ENCODE data around the gene FILIP1.
"Not testable (repeated sequence)": the region's sequence is repeated elsewhere in the genome, so short reads cannot be mapped to it uniquely, and the experiment has no call there.

DNA sequence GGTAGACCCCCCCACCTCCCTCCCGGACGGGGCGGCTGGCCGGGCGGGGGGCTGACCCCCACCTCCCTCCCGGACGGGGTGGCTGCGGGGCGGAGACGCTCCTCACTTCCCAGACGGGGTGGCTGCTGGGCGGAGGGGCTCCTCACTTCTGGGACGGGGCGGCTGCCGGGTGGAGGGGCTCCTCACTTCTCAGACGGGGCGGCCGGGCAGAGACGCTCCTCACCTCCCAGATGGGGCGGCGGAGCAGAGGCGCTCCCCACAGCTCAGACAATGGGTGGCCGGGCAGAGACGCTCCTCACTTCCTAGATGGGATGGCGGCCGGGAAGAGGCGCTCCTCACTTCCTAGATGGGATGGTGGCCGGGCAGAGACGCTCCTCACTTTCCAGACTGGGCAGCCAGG, 51.7 kb downstream of the FILIP1 start:
- TF ChIP-seq, protein P1, sequence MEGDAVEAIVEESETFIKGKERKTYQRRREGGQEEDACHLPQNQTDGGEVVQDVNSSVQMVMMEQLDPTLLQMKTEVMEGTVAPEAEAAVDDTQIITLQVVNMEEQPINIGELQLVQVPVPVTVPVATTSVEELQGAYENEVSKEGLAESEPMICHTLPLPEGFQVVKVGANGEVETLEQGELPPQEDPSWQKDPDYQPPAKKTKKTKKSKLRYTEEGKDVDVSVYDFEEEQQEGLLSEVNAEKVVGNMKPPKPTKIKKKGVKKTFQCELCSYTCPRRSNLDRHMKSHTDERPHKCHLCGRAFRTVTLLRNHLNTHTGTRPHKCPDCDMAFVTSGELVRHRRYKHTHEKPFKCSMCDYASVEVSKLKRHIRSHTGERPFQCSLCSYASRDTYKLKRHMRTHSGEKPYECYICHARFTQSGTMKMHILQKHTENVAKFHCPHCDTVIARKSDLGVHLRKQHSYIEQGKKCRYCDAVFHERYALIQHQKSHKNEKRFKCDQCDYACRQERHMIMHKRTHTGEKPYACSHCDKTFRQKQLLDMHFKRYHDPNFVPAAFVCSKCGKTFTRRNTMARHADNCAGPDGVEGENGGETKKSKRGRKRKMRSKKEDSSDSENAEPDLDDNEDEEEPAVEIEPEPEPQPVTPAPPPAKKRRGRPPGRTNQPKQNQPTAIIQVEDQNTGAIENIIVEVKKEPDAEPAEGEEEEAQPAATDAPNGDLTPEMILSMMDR (conservative IDR thresholded peaks at IDR 0.05; ENCODE audit: low read length): not testable (repeated sequence)
- not testable (repeated sequence) for TF ChIP-seq EZH2phosphoT487 (IDR thresholded peaks at IDR 0.05; ENCODE audit: borderline replicate concordance)

Measured in Loucy (cell line).